ENCODE measurements around the gene POTEH. TPM values are rescaled to one million over a fixed set of nuclear protein-coding genes. Genes with fewer than 3 reads are reported as not detected.
"Not testable (repeated sequence)": the region's sequence is repeated elsewhere in the genome, so short reads cannot be mapped to it uniquely, and the experiment has no call there.

POTEH gene
- total RNA-seq, 1 experiment from 2014 or later: not detected

- DNase-seq (ENCODE audit: low read depth): not testable (repeated sequence)
Measured at GRCh38 chr22:15738157-15738908, 48.5 kb downstream of the POTEH start.

- DNase-seq (ENCODE audit: low read depth): not testable (repeated sequence)
Measured at GRCh38 chr22:15738909-15739391, 49.1 kb downstream of the POTEH start.

GRCh38 chr22:15747636-15748323 is 58.0 kb downstream of the POTEH start:
- not testable (repeated sequence) for DNase-seq (ENCODE audit: low read depth)

- not testable (repeated sequence) for DNase-seq (ENCODE audit: low read depth)
Measured at GRCh38 chr22:15749181-15749970, 59.5 kb downstream of the POTEH start.

- DNase-seq (ENCODE audit: low read depth): not testable (repeated sequence)
Measured at GRCh38 chr22:15759443-15760097, 69.7 kb downstream of the POTEH start.

- not testable (repeated sequence) for DNase-seq (ENCODE audit: low read depth)
Measured at GRCh38 chr22:15760388-15761150, 70.7 kb downstream of the POTEH start.

- not testable (repeated sequence) for DNase-seq (ENCODE audit: low read depth)
Measured at GRCh38 chr22:15761151-15761777, 71.4 kb downstream of the POTEH start.

GRCh38 chr22:15763559-15763958 is 73.7 kb downstream of the POTEH start:
- DNase-seq (ENCODE audit: low read depth): not testable (repeated sequence)

Other genes with a start within 250 kb of the POTEH start
- gene OR11H1, start 161.8 kb upstream of the POTEH start, total RNA-seq (2014; rRNA removed; shearing (Covaris generic)): not detected in 2 replicates

Measured in M059J (cell line).